Activated T-cell treated with anti-CD3 and anti-CD28 coated beads, Interleukin-2, amount 50 U/mL, for 4 hours (primary cell): Measurements from ENCODE around the gene USP47. TPM values are rescaled to one million over a fixed set of nuclear protein-coding genes. Genes with fewer than 3 reads are reported as not detected.

ENCODE experiments used
- ATAC-seq, 2 donors: fragments of 200-7000 bp; cut with Tn5 transposase; one replicate each; pipeline ENCODE4 v1.10.0; 2021
- DNase-seq: peaks from one replicate; pipeline ENCODE4 v3.0.0-alpha.2; 2020
- H3K27me3 Mint-ChIP-seq: one replicate; pipeline ENCODE4 v1.8.0; 2021; ENCODE audit warnings: low read depth, mixed read lengths
- H3K36me3 Mint-ChIP-seq: one replicate; pipeline ENCODE4 v1.8.0; 2022; ENCODE audit warnings: mixed read lengths; ENCODE audit not compliant: insufficient read depth
- H3K4me1 Mint-ChIP-seq: one replicate; pipeline ENCODE4 v1.8.0; 2021; ENCODE audit warnings: low read depth, mixed read lengths
- H3K4me3 Mint-ChIP-seq: one replicate; pipeline ENCODE4 v1.8.0; 2021; ENCODE audit warnings: mild to moderate bottlenecking, moderate library complexity, mixed read lengths
- H3K9me3 Mint-ChIP-seq: one replicate; pipeline ENCODE4 v1.8.0; 2021; ENCODE audit warnings: mixed read lengths
- total RNA-seq, 3 donors: library from RNA; stranded (reverse); gene quantifications; one replicate each; pipeline ENCODE4 v1.2.1, GENCODE V29; 2021

USP47 gene, protein sequence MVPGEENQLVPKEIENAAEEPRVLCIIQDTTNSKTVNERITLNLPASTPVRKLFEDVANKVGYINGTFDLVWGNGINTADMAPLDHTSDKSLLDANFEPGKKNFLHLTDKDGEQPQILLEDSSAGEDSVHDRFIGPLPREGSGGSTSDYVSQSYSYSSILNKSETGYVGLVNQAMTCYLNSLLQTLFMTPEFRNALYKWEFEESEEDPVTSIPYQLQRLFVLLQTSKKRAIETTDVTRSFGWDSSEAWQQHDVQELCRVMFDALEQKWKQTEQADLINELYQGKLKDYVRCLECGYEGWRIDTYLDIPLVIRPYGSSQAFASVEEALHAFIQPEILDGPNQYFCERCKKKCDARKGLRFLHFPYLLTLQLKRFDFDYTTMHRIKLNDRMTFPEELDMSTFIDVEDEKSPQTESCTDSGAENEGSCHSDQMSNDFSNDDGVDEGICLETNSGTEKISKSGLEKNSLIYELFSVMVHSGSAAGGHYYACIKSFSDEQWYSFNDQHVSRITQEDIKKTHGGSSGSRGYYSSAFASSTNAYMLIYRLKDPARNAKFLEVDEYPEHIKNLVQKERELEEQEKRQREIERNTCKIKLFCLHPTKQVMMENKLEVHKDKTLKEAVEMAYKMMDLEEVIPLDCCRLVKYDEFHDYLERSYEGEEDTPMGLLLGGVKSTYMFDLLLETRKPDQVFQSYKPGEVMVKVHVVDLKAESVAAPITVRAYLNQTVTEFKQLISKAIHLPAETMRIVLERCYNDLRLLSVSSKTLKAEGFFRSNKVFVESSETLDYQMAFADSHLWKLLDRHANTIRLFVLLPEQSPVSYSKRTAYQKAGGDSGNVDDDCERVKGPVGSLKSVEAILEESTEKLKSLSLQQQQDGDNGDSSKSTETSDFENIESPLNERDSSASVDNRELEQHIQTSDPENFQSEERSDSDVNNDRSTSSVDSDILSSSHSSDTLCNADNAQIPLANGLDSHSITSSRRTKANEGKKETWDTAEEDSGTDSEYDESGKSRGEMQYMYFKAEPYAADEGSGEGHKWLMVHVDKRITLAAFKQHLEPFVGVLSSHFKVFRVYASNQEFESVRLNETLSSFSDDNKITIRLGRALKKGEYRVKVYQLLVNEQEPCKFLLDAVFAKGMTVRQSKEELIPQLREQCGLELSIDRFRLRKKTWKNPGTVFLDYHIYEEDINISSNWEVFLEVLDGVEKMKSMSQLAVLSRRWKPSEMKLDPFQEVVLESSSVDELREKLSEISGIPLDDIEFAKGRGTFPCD (N-terminal part only)
- total RNA-seq: 10 to 100 TPM; 39.5 to 48.3 (median 40.8) TPM

DNA sequence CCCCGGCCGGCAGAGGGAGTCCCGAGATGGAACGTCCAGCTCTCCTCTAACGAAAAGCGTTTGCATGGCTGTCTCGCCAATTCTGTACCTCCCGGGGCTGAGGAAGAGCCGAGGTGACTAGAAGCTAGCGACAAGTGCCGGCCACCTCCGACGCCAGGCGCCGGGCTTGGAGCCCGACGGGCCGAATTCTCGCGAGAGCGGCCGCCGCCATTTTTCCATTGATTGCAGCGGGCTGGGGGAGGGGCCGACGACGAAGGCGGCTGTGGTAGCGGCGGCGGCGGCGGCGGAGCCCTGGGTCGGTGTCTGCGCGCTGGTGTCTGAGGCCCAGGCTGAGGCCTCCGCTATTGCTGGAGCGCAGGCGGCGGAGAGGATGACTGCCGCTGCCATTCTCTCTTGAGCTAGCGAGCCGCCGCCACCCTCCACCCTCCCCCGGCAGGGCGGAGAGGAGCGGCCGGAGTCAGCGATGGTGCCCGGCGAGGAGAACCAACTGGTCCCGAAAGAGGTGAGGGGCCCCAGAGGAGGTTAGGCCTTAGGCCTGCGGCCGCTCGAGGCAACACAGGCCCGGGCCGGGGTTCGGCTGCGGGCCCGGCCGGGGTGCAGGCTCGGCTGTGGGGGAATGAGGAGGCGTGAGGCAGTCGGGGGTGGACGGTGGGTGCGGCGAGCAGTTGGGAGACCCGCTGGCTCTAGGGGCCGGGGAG lies at the start of gene USP47:
Gene USP47, plus strand, starts transcription at position 250 of the 698 bp plus-strand sequence. Its CDS starts 214 bp downstream, at position 464.
- DNase-seq: peak; percentile 95
- no peak within 1 kb of the TSS for H3K4me3 Mint-ChIP-seq
- peaks cover 16% of the 10 kb centered on the region for H3K27me3 Mint-ChIP-seq
- peaks cover 8% of the 10 kb centered on the region for H3K4me1 Mint-ChIP-seq
- no peaks in the 10 kb centered on the region for H3K36me3 Mint-ChIP-seq
- H3K9me3 Mint-ChIP-seq: no peaks in the 10 kb centered on the region
- ATAC-seq: peak; percentile 77 to 78

DNA sequence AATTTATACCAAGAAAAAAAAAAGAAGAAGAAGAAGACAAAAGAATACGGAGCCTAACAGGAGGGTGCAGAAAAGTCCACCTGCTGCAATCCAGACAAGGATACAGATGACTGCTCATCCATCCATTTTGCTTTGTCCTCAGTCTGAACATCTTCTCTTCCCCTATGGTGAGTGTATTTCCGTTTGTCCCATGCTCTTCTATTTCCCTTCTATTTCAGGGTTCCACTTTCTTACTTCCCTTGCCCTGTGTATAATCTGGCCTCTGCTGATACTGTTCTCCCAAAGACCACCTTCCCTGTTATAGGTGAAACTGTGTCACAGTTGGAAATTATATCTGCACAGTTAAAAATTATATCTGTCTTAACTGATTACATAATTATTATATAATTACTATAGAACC lies 48.7 kb upstream of the USP47 start:
- Mint-ChIP-seq H3K4me1 (no peaks in the 10 kb centered on the region), H3K4me3 (no peak overlapping the region)

DNA sequence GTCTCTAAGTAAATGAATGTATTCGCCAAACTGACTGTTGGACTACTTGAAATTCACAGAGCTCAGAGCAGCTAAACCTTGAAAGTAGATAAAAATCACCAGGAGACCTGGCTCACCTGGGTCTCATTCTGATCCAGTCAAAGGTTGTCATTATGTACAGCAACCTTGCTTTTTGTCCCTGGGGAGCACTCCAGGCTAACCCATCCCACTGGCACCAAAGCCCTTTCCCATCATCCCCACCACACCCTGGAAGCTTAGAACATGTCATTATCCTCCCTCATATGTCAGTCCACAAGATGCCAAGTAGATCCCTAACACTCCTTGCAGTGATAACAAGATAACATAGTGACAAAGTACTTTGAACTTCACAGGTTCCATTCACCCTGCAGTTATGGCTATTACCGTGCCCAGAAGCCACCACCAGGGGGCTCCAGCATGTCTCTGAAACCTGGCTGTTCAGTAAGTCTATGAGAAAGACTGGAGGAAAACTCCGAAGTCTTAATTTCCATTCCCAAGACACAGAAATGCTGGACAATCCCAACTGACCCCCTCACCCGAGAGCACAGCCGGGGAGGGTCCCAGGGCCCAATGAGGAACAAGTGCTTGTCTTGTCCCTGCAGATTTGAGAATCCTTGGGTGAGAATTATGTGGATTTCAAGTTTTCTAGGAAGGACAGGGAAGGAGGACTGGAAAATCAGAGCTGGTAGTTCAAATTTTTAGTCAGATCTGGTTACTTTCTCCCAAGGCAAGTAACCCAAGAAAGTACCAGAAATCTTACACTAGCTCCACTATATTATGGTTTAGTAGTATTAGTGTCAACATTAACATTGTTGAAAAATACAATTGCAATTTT lies 43.0 kb upstream of the USP47 start:
- Mint-ChIP-seq H3K36me3 (no peaks in the 10 kb centered on the region), H3K9me3 (no peaks in the 10 kb centered on the region), H3K27me3 (peaks cover 24% of the 10 kb centered on the region), H3K4me3 (no peak overlapping the region), H3K4me1 (no peaks in the 10 kb centered on the region)
- peak; percentile 84 for DNase-seq
- peak in 1 of 2 donors; percentile 89 for ATAC-seq

More for the DNA sequence above, 48.7 kb upstream of the USP47 start:
- DNase-seq (no peak), ATAC-seq (no peak)
- no peaks in the 10 kb centered on the region for H3K9me3 Mint-ChIP-seq
- H3K27me3 Mint-ChIP-seq: peaks cover 21% of the 10 kb centered on the region
- H3K36me3 Mint-ChIP-seq: no peaks in the 10 kb centered on the region

DNA sequence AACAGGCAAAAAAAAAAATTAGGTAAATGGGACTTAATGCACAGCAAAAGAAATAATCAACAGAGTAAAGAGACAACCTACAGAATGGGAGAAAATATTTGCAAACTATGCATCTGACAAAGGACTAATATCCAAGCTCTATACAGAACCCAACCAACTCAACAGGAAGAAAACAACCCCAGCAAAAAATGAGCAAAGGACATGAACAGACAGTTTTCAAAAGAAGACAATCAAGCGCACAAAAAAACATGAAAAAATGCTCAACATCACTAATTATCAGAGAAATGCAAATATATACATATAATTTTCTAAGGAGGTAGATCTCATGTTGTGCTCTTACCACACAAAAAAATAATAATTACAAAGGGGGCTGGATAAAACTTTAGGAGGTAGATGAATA lies 36.5 kb upstream of the USP47 start:
- no peak for ATAC-seq

DNA sequence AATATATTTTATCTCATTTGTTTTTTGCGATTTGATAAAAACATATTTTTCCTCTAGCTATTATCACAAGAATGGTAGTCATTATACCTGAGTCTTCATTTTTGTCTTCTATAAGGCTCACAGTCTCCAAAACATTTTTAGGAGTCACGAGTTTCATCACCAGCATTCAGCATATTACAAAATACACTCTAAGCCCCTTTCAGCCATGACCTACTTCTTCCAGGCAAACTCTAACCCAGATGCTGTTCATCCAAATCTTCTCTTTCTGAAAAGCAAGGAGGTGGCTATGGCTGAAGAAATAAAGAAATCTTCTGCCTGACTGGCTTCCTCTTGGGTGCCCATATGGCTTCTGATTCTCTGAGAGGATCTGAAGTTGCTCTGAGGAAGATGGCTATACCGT lies 35.7 kb upstream of the USP47 start:
- Mint-ChIP-seq H3K27me3 (peaks cover 7% of the 10 kb centered on the region), H3K9me3 (no peaks in the 10 kb centered on the region), H3K4me3 (no peak overlapping the region), H3K4me1 (no peaks in the 10 kb centered on the region), H3K36me3 (no peaks in the 10 kb centered on the region)
- DNase-seq: no peak
- ATAC-seq: no peak

More for the DNA sequence above, 36.5 kb upstream of the USP47 start:
- Mint-ChIP-seq H3K27me3 (peaks cover 7% of the 10 kb centered on the region), H3K4me3 (no peak overlapping the region), H3K4me1 (no peaks in the 10 kb centered on the region), H3K36me3 (no peaks in the 10 kb centered on the region), H3K9me3 (no peaks in the 10 kb centered on the region)
- DNase-seq: no peak

DNA sequence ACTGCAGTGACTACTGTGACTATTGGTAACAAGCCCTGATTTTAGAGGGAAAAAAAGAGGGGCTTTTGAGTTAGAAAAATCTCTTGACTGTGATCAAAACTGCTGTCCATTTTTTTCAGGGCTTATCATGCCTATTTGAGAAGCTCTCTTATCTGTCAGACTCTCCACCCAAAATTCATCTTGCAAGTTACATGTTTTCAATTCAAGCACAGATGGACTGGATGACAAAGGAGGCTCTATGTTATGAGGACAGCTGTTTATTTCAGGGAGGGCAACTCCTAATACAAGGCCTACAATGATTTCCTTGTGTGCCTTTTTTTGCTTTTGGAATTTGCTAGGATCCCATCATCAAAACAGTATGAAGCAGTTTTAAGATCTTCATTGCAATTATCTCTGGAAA lies 35.2 kb upstream of the USP47 start:
- no peaks in the 10 kb centered on the region for H3K36me3 Mint-ChIP-seq
- H3K27me3 Mint-ChIP-seq: peaks cover 7% of the 10 kb centered on the region
- H3K9me3 Mint-ChIP-seq: no peaks in the 10 kb centered on the region
- no peaks in the 10 kb centered on the region for H3K4me1 Mint-ChIP-seq
- ATAC-seq (no peak), DNase-seq (no peak)
- no peak overlapping the region for H3K4me3 Mint-ChIP-seq

DNA sequence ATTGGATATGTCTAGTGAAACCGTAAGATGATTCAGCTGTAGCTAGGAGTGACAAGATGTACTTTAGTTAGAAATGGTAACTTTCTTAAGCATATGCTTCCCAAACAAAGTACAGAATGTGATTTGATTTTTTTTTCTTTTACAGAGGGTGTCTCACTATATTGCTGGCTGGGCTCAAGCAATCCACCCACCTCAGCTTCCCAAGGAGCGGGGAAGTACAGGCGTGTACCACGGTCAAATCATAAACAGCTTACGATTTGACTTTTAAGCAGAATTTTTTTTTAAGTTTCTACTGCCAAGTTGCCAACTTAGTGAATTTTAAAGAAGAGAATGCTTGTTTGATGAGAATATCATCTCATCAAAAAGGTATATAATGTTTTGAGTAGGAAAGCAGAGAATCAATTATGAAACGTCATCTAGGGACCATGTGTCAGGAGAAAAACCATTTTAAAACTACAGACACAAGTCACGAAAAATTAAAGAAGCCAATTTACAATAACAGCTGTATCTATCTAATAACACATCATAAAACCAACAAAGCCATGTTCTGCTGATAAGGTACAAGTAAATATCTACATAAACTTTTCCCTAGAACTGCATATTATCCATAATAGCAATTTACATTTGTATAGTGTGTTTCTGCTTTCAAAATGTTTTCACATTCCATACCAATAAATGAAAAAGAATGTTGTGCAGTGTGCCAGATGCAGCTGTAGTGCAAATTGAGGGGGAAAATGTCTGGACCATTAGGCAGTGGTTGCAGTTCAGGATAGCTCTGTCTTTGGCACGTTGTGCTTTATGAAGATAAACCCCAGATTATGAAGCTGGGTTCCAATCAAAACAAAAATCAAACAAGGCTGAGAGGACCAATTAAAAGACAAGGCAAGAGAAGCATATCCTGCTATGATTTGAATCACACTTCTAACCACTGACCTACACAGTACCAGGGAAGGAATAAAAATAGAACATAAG lies 33.7 kb upstream of the USP47 start:
- no peak for DNase-seq
- Mint-ChIP-seq H3K4me3 (no peak overlapping the region), H3K27me3 (peaks cover 3% of the 10 kb centered on the region), H3K36me3 (no peaks in the 10 kb centered on the region), H3K9me3 (no peaks in the 10 kb centered on the region), H3K4me1 (no peaks in the 10 kb centered on the region)
- no peak for ATAC-seq

DNA sequence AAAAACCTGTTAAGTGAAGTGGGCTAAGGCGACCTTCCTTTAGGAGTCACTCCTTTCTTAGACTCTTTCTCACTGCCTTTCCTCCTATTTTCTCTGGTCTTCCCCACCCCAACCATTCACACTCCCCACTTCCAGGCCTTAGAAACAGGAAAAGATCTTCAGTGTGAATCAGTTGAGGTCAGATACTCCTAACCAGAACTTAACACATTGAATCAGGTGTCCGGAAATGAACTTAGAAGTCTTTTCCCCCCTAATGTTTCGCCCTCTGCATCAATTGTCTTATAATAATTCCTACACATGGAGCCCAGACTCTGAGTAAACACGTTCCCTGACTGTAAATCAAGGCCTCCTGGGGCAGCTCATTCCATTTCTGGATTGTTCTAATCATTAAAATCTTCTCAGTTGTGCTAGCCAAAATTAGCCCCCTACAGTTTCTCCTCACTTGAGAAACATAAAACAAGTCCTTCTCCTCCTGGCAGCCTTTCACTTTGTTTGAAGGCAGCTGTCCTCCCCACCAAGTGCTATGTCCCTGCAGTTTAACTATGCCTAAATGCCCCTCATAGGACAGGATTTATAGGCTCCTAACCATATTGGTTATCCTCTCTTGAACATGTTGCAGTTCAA lies 32.7 kb upstream of the USP47 start:
- Mint-ChIP-seq H3K36me3 (no peaks in the 10 kb centered on the region), H3K9me3 (no peaks in the 10 kb centered on the region), H3K4me3 (no peak overlapping the region), H3K4me1 (no peaks in the 10 kb centered on the region), H3K27me3 (peaks cover 2% of the 10 kb centered on the region)
- no peak for ATAC-seq
- DNase-seq: no peak

DNA sequence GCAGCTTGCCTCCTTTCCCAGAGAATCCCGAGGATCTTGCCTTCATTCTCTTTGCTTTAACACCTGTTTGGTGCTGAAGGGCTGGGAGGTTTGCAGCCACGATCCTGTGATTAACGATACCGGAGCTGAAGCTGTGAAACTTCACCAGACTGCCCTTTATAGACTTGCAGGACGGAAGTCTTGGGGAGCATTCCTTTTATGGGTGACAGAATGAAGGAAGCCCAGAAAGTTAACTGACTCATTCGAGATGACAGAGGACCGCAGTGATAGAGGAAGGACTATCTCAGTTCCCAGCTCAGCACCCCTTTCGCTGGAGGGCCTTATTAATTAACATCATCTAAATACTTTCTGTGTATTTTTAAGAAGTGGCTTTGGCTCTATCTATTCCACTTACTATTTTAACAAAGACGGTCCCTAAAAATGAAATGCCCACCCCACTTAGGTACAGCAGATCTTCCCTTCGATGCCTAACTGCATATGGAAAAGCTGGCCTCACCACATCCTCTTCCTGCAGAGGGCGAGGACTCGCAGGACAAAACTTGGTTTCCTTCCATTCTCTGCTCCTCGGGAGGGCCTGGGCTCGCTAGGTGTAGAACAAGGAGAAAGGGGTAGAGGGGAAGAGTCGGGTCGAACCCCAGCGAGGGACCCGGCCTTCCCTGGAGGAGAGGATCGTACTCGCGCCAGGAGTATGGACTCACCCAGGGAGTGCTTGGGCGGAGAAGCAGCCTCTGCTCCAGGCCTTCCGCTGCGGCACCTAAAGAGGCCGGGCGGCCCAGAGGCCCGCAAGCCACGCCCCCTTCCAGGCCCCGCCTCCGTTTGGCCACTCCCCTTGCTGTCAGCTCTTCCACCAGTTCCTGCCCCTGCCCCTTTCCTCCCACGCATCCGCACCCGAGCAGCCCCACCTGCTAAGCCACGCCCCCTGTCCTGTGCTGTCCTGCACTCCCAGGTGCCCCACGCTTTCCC lies 30.7 kb upstream of the USP47 start:
- no peak for ATAC-seq
- no peak for DNase-seq
- H3K4me1 Mint-ChIP-seq: no peaks in the 10 kb centered on the region
- H3K9me3 Mint-ChIP-seq: no peaks in the 10 kb centered on the region
- peaks cover 3% of the 10 kb centered on the region for H3K27me3 Mint-ChIP-seq
- no peak overlapping the region for H3K4me3 Mint-ChIP-seq
- H3K36me3 Mint-ChIP-seq: no peaks in the 10 kb centered on the region

DNA sequence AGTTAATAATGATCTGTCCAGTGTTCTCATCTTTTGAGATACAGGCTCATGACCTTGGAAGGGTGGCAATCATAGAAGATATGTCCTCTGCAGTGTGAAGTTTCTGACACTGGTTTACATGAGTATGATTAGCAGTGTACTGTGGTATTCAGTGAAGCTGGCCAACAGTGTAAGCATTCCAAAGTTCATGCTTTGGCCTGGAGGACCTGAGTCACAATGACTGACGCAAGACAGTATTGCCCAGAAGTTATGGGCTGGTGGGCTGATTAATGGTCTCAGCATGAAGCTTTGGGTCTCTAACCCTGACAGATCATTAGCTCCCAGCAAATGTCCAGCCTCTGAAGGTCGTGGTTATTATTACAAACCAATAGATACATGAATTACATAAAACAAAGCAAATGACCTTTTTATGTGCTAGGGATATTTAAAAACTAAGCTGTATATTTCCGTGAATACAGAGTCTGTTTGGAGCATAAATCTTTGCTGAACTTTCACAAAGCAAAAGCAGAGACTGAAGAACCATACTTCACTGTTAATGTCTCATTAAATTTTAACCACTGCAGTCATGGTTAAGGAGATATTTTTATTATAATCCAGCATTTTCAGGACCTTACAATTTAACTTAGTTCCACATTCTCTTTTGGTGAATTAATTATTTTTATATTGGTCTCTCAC lies 28.3 kb upstream of the USP47 start:
- ATAC-seq (no peak), DNase-seq (no peak)
- Mint-ChIP-seq H3K27me3 (peaks cover 6% of the 10 kb centered on the region), H3K4me1 (no peaks in the 10 kb centered on the region), H3K4me3 (no peak overlapping the region), H3K36me3 (no peaks in the 10 kb centered on the region), H3K9me3 (no peaks in the 10 kb centered on the region)
